ENCODE results near the gene NPFF. TPM values are rescaled to one million over a fixed set of nuclear protein-coding genes. Genes with fewer than 3 reads are reported as not detected.

The NPFF gene
- total RNA-seq, 1 donor from 2014 or later = not detected

- DNase-seq (ENCODE audit: low read depth) = no peak
- H3K36me3 ChIP-seq (ENCODE audit: control insufficient read depth, insufficient read depth, low read length) = peaks cover 5% of the 10 kb centered on the region
Observed at GRCh38 chr12:53505555-53506449, 1.5 kb downstream of the NPFF start.

GRCh38 chr12:53505086-53505485, 2.2 kb downstream of the NPFF start:
- H3K27me3 ChIP-seq (ENCODE audit: control insufficient read depth, insufficient read depth, low read length) = no peaks in the 10 kb centered on the region
- H3K4me3 ChIP-seq (ENCODE audit: low read depth, low read length) = no peak overlapping the region
- TF ChIP-seq, protein P1, sequence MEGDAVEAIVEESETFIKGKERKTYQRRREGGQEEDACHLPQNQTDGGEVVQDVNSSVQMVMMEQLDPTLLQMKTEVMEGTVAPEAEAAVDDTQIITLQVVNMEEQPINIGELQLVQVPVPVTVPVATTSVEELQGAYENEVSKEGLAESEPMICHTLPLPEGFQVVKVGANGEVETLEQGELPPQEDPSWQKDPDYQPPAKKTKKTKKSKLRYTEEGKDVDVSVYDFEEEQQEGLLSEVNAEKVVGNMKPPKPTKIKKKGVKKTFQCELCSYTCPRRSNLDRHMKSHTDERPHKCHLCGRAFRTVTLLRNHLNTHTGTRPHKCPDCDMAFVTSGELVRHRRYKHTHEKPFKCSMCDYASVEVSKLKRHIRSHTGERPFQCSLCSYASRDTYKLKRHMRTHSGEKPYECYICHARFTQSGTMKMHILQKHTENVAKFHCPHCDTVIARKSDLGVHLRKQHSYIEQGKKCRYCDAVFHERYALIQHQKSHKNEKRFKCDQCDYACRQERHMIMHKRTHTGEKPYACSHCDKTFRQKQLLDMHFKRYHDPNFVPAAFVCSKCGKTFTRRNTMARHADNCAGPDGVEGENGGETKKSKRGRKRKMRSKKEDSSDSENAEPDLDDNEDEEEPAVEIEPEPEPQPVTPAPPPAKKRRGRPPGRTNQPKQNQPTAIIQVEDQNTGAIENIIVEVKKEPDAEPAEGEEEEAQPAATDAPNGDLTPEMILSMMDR (IDR thresholded peaks at IDR 0.05; ENCODE audit: insufficient read depth, low read length, poor library complexity, severe bottlenecking) = no peak
- peaks cover 5% of the 10 kb centered on the region for H3K36me3 ChIP-seq (ENCODE audit: control insufficient read depth, insufficient read depth, low read length)
- no peak for DNase-seq (ENCODE audit: low read depth)

More at GRCh38 chr12:53505555-53506449, 1.5 kb downstream of the NPFF start:
- Histone ChIP-seq H3K4me3 (ENCODE audit: low read depth, low read length) (no peak overlapping the region), H3K27me3 (ENCODE audit: control insufficient read depth, insufficient read depth, low read length) (no peaks in the 10 kb centered on the region)
- TF ChIP-seq, protein P1 (IDR thresholded peaks at IDR 0.05; ENCODE audit: insufficient read depth, low read length, poor library complexity, severe bottlenecking) = no peak

DNA sequence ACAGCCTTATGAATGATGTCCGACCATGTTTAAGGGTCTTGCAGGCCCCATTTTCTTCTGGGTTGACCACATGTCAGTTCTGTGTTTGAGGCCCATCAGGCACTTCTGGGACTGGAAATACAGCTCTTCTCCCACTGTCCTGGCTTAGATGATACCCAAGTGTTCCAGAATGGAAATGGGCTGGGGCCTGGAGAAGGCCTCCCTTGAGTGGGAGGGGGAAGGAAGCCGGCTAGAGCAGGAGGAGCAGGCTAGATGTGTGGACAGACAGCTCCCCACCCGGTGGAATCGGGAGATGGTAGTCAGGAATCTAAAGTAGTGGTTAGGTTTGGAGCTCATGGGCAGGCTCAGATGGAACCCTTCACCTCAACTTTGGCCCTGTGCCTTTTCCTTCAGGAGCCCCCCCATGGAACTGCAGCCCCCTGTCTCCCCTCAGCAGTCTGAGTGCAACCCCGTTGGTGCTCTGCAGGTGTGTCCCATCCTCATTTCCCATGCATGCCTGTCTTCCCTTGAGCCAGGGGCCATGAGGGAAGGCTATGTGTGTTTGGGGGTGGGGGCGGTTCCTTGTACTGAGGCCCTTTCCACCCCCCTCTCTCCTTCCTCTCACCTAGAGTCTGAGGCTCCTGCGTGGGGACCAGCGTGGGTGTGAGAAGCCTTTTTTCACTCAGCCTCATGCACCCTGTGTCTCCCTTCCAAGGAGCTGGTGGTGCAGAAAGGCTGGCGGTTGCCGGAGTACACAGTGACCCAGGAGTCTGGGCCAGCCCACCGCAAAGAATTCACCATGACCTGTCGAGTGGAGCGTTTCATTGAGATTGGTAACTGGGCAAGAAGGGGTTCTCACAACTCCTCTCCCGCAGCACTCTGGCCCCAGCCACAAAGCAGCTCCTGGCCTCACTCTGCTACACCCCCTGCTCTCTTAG, 3.0 kb downstream of the NPFF start:
- Histone ChIP-seq H3K36me3 (ENCODE audit: control insufficient read depth, insufficient read depth, low read length) (peaks cover 5% of the 10 kb centered on the region), H3K27me3 (ENCODE audit: control insufficient read depth, insufficient read depth, low read length) (no peaks in the 10 kb centered on the region), H3K4me3 (ENCODE audit: low read depth, low read length) (no peak overlapping the region)
- DNase-seq (ENCODE audit: low read depth) = no peak
- TF ChIP-seq, protein P1 (IDR thresholded peaks at IDR 0.05; ENCODE audit: insufficient read depth, low read length, poor library complexity, severe bottlenecking) = no peak

- no peak for DNase-seq (ENCODE audit: low read depth)
- H3K4me3 ChIP-seq (ENCODE audit: low read depth, low read length) = no peak overlapping the region
Observed at GRCh38 chr12:53502983-53503728, 4.1 kb downstream of the NPFF start.

GRCh38 chr12:53502331-53502730, 5.0 kb downstream of the NPFF start:
- DNase-seq (ENCODE audit: low read depth) = no peak
- peaks cover 5% of the 10 kb centered on the region for H3K36me3 ChIP-seq (ENCODE audit: control insufficient read depth, insufficient read depth, low read length)
- TF ChIP-seq, protein P1 (IDR thresholded peaks at IDR 0.05; ENCODE audit: insufficient read depth, low read length, poor library complexity, severe bottlenecking) = no peak
- H3K27me3 ChIP-seq (ENCODE audit: control insufficient read depth, insufficient read depth, low read length) = no peaks in the 10 kb centered on the region
- H3K4me3 ChIP-seq (ENCODE audit: low read depth, low read length) = no peak overlapping the region

More at GRCh38 chr12:53502983-53503728, 4.1 kb downstream of the NPFF start:
- TF ChIP-seq, protein P1 (IDR thresholded peaks at IDR 0.05; ENCODE audit: insufficient read depth, low read length, poor library complexity, severe bottlenecking) = no peak
- H3K27me3 ChIP-seq (ENCODE audit: control insufficient read depth, insufficient read depth, low read length) = no peaks in the 10 kb centered on the region
- peaks cover 5% of the 10 kb centered on the region for H3K36me3 ChIP-seq (ENCODE audit: control insufficient read depth, insufficient read depth, low read length)

Measured in kidney epithelial cell (primary cell).